ENCODE results near the gene ZFAND4.

GRCh38 chr10:45566415-45566814 is 106.2 kb downstream of the ZFAND4 start:
- TF ChIP-seq CTCF (IDR thresholded peaks at IDR 0.05) (no peak), POLR2A (IDR thresholded peaks at IDR 0.05) (no peak), EP300 (IDR thresholded peaks at IDR 0.05) (no peak)

Data from ovary (tissue), 3 donors.